ENCODE results near the gene JADE3.

Gene JADE3

DNA sequence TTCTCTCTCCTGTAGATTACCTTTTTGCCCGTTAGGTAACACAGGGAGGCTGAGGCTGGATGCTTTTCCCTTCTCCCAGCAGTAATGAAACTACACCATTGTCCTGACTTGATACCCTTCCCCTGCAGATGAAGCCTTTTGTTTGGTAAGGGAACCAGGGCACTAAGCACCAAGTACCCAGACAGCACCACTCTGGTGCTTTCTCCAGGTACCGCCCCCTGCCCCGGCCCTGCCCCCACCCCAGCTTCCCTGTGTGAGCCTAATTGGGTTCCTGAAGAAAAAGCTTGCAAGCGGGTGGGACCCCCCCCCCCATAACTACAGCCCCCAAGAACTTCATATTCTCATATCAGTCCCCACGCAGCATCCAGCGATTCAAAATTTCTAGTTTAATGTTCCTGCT is 79.8 kb downstream of the JADE3 start:
- DNase-seq (ENCODE audit: low read depth in 2 of 2, low spot score in 1 of 2): no peak

DNA sequence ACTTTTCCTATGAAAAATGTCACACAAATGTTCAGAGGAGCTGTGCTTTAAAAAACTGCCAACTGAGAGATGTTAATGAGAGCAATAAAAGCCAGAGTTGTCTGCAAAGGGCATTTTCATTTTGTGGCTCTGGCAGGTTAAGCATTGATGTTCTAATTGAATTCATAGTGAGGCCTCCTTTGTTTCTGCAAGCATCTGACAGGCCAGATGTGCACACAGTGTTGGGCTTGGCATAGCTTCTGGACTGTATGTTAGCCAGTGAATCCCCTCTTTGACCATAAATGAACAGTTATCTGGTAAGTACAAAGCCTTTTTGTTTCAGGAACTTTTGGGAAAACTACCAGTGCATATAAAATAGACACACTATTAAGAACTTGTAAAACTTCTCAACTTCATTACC is 81.9 kb downstream of the JADE3 start:
- no peak for DNase-seq (ENCODE audit: low read depth in 2 of 2, low spot score in 1 of 2)

DNA sequence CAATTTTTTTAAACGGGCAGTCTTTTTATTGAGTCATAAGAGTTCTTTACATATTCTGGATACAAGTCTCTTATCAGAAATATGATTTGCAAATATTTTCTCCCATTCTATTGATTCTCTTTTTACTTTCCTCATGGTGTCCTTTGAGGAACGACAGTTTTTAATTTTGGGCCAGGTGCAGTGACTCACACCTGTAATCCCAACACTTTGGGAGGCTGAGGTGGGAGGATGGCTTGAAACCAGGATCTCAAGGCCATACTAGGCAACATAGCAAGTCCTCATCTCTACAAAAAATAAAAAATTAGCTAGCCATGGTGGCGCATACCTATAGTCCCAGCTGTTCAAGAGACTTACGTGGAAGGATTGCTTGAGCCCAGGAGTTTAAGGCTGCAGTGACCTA is 99.9 kb downstream of the JADE3 start:
- no peak for DNase-seq (ENCODE audit: low read depth in 2 of 2, low spot score in 1 of 2)

DNA sequence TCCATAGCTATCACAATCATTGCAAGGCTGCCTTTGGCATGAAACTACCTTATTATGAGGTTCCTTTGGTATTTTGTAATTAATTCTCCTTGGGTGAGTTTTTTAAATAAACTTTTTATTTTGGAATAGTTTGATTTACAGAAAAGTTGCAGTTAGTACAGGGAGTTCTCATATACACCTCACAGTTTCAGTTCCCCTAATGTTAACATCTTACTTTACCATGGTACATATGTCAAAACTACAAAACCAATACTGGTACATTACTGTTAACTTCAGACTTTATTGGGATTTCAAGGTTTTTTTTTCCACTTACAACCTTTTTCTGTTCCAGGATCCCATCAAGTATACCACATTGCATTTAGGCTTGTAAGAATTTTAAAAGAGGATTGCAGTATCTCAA is 114.0 kb downstream of the JADE3 start:
- no peak for DNase-seq (ENCODE audit: low read depth in 2 of 2, low spot score in 1 of 2)

DNA sequence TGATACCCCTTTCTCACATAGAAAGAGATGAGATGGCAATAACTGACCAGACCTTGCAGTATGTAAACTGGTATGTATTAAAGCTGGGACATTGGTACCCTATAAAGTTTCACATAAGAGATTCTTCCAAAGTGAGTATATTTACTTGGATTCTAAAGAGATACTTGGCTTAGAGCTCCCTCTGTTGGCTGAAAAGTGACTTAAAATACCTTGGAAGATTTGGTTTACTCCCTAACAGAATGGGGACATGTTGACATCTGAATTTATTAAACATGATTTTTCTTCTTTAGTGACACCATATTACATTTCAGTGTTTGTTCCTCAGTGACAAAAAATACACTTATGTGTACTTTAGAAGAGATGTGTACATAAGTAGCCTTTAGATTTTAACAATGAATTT is 118.1 kb downstream of the JADE3 start:
- DNase-seq (ENCODE audit: low read depth in 2 of 2, low spot score in 1 of 2): no peak

DNA sequence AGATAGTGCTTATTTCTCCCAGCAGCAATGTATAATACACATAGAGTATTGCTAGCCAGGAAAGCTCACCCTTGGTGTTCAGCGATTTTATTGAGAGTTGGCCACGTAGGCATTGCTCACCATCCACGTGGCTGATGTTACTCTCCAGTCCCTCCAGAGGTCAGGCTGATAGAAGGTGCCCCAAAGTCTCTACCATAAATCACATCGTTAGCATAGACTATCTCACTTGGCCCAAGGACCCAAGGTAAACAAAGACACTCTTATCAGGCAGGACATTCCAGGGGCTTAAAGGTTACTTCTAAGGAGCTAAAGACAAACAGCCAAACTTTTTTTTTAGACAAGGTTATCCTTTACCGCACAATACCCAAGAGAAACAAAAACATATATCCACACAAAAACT is 135.8 kb downstream of the JADE3 start:
- DNase-seq (ENCODE audit: low read depth in 2 of 2, low spot score in 1 of 2): no peak

DNA sequence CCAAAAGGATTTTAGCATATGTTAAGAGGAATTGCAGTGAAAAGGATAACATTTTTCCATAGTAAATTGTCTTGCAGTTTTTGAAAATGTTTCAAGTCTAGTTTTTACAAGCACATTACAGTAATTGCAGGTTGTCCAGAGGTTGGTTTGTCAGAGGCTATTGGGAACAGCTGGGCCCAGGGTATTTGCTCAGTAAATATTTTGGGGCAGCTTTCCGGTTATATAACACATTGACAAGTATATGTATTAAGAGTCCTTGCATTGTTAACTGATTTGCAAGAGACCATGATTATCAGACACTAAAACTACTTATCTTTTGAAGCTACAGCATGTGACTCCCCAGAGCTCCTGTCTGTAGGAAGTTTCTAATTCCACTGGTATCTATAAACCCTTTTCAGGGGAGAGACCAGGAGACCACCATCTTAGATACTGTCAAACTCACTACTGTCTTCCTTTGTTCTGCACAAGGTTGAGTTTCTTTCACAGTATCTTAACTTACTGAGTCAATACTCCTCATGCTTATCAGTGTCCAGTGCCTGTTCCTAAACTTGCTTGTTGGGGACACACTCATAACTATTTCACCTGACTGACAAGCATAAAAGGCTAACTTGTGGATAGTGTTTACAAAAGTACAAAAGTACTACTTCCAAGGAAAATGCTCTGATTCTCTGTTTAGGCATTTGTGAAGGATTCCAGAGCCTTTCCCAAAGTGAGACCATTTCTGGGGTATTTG is 147.1 kb downstream of the JADE3 start:
- DNase-seq (ENCODE audit: low read depth in 2 of 2, low spot score in 1 of 2): no peak

DNA sequence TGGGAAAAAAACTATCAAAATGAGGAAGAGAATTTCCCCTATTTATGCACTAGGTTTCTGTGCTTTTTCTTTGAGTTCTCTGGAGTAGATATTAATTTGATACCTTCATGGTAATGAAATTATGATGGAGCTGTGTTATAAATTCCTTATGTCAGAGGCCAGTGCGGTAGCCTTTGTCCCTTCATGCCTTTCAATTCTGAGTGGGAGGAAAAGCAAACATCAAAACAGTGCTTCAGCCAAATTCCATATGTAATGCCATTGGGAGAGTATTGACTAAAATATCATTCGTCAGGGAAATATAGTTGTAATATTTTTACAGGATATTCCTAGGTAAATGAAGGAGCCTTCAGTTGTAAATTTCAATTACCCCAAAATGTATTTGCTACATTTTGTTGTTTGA is 148.5 kb downstream of the JADE3 start:
- DNase-seq (ENCODE audit: low read depth in 2 of 2, low spot score in 1 of 2): no peak

DNA sequence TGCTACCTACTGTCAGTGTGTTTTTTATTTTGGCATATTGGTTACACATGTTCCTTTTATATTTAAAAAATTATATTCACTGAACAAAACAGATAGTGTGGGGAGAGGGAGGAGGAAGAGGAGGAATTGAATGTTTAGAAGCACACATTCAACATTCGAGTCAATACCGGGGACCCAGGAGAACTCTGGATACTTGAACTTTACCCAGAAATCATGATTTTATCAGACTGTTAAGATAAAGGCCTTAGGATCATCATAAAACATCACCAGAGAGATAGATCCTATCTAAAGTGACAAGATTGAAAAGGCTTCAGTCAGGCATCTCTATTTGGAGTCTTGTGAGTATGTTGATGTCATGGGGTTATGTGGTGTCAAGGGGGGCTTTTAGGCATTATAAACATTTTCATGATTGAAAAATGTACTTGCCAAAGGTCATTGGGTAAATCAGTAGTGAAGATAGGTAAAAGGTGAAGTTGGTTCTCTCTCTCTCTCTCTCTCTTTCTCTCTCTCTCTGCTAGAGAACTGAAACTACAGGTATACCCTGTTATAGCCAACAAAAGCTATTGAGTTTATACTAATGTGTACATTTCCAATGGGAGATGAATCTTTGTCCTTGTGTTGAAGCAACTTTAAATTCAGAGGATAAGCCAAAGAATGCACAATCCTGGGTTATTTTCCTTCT is 149.2 kb downstream of the JADE3 start:
- no peak for DNase-seq (ENCODE audit: low read depth in 2 of 2, low spot score in 1 of 2)

DNA sequence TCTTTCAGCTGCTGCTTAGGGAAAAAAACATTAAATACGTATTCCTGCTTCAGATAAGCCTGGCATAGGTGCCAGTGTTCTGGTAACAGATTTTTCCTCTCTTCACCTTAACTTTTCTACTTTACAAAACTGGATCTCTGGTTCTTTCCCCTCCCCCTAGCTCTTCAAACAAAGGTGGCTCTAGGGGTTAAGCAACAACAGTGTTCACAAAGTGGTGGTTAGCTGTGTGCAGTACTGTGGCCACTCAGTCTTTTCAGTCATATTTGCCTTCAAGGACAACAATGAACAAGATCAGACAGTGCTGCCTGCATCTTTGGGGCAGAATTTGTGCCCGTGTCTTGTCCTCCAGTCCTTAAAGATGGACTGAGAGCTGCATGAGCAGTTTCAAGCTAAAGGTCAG is 151.0 kb downstream of the JADE3 start:
- no peak for DNase-seq (ENCODE audit: low read depth in 2 of 2, low spot score in 1 of 2)

DNA sequence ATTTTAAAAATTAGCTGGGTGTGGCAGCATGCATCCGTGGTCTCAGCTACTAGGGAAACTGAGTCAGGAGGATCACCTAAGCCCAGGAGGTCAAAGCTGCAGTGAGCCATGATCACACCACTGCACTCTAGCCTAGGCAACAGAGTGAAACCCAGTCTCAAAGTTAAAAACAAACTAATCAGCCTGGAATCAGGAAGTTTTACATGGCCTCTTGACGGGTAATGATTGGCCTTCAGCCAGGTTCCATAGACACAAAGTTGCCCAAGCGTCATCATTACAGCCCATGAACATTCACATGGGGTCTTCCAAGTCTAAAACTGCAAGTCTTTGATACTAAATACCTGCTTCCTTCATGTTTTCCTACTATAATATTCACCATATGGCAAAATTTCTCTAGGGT is 156.0 kb downstream of the JADE3 start:
- DNase-seq (ENCODE audit: low read depth in 2 of 2, low spot score in 1 of 2): no peak

DNA sequence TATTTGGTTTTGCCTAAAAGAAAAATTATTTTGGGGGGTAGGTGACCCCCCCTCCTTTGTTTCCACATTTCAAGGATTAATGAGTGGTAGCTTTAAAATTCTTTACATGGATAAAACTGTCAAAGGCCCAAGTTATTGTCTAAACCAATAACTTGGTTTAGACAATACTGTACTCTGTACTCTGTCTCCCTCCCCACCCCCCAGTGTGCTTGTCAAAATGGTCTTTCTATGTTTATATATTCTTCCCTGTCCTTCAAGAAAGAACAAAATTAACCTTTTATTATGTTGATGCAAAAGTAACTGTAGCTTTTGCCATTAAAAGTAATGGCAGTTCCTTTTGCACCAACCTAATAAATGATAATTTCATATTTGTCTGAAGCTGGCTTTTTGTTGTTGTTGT is 156.5 kb downstream of the JADE3 start:
- no peak for DNase-seq (ENCODE audit: low read depth in 2 of 2, low spot score in 1 of 2)

DNA sequence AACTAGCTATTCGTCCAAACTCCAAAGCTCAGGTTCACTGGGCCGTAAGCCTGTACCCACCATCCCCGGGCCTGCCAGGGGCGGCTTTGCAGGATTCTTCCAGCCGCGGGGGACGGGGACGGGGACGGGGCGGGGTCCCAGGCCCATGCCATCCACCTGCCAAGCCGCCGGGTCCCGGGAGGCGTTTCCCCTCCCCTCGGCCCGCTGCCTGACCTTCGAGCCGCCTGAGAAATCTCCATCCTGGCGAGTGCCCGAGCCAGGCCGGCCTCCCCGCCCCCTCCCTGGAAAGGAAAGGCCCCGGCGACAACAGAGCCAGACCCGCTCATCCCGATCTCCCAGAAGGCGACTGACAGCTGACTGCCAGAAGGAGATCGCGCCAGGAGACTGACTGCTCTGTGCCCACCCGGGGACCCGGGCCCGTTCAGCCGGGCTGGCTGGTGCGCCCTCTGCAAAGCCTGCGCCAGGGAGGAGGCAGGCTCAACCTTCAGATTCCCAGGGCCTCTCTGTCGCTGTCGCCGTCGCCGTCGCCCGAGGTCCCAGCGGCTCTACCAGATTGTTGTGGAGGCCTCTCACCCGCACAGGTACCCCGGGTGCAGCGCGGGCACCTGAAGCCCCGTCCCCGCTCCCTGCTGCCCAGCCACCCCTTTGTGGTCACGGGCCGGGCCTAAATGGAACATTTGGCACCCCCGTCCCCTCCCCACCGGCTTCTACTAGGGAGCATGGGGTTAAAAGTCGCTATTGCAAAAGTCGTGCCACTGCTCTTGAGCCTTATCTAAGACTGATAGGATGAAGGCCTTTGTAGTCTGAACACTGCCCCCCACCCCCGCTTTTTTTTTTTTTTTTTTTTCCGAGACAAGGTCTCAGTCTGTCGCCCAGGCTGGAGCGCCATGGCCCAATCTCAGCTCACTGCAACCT is 166.2 kb downstream of the JADE3 start, which contains the start of gene RGN:
Gene RGN (plus strand): TSS at position 315 of the 915 bp plus-strand sequence. CDS start 2,702 bp downstream, outside the sequence.
- no peak for DNase-seq (ENCODE audit: low read depth in 2 of 2, low spot score in 1 of 2)

DNA sequence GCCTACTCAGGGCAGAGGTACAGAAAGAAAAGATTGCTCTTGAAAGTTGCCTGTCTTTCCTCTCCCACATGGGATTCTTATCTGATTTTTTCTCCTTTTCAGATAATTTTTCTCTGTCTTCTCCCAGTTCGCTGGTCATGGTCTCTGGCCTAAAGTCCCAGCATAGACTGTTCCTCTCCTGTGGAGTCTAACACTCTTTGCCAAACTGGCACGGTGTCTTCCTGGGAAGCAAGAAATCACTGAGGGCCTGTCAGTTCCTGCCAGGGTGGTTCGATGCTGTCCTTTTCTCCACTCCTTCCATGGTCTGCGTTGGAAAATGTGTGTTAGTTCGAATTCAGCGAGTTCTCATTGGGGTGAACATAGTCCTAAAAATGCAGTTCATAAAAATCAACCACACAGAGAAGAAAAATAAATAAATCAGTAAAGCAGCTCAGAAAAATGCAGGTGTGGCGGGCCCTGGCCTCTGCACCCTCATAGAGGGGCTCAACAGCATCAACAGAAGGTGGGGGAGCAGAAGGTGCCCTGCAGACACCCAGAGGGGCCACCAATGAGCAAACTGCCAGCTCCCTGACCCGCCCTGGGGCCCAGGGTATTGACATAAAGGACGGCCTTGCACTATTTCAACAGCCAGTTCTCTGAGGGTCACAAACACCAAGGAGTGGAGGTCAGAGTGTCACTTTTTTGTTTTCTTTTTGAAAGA is 168.1 kb downstream of the JADE3 start:
- no peak for DNase-seq (ENCODE audit: low read depth in 2 of 2, low spot score in 1 of 2)

DNA sequence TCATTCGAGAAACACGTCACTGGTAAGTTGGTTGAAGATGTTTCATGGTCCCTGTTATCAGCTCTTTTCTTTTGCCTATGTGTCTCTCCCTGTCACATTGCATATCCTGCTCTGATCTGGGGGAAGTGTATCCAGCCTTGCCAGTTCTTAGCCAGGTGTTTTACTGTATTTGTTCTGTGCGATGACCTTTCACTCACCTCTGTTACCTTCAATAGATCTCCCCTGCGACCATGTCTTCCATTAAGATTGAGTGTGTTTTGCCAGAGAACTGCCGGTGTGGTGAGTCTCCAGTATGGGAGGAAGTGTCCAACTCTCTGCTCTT is 168.7 kb downstream of the JADE3 start:
- DNase-seq (ENCODE audit: low read depth in 2 of 2, low spot score in 1 of 2): no peak

DNA sequence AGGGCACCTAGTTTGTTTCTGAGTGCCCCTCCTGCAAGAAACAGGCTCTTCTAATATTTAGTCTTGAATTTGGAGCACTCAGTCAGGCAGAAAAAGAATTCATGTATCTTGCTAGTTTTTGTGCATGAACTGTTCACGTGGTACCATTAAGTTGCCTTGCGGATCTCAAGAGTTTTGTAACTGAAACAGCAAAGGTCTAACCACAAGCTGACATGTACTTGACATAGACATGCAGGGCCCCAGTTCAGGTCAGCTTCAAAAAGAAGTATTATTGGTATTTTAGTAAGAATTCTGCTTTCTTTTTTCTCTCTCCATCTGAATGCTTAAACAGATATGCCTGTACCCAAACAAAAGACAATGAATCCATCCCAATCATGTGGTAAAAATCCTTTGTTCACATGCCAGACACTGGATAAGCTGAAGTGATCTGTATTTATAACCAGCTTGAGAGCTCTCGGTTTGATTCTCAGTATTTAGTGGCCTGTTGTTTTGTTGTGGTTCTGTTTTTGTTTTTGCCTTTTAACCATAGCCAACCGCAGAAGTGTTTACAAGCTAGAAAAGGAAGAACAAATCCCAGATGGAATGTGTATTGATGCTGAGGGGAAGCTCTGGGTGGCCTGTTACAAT is 179.0 kb downstream of the JADE3 start:
- DNase-seq (ENCODE audit: low read depth in 2 of 2, low spot score in 1 of 2): no peak

DNA sequence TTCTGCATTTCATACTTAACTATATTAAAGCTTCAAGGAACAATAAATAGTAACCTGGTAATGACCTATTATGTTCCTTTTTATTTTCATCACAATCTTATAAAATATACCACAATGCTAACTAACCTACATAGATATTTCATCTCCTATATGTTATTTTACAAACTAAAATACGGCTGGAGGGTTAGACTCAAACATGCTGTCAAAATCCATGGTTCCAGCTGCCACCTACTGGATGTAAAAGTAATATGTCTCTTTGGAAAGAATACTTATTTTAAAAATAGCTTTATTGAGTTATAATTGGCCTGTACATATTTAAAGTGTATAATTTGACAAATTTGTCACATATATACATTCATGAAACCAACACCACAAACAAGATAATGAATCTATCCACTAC is 181.0 kb downstream of the JADE3 start:
- no peak for DNase-seq (ENCODE audit: low read depth in 2 of 2, low spot score in 1 of 2)

DNA sequence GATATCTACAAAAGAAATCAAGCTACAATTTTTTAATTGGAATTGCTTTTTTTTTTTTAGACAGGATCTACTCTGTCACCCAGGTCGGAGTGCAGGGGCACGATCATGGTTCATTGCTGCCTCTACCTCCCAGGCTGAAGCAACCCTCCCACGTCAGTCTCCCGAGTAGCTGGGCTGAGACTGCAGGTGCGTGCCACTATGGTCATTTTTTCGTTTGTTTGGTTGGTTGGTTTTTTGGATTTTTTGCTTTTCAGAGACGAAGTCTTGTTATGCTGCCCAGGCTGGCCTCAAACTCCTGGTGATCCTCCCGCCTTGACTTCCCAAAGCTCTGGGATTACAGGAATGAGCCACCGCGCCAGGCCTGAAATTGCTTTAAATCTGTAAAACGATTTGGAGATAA is 181.6 kb downstream of the JADE3 start:
- no peak for DNase-seq (ENCODE audit: low read depth in 2 of 2, low spot score in 1 of 2)

DNA sequence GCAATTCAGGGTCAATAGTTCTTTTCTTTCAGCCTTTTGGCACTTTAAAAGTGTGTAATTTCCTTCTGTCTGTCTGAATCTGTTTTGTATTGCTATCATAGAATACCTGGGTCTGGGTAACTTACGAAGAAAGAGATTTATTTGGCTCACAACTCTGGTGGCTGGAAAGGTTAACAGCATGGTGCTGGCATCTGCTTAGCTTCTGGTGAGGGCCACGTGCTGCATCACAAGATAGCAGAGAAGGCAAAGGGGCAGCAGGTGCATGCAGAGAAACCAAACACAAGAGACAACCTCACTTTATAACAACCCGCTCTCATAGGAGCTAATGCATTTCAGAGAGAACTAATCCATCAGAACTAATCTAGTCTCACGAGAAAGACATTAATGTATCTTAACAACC is 184.8 kb downstream of the JADE3 start:
- DNase-seq (ENCODE audit: low read depth in 2 of 2, low spot score in 1 of 2): no peak

DNA sequence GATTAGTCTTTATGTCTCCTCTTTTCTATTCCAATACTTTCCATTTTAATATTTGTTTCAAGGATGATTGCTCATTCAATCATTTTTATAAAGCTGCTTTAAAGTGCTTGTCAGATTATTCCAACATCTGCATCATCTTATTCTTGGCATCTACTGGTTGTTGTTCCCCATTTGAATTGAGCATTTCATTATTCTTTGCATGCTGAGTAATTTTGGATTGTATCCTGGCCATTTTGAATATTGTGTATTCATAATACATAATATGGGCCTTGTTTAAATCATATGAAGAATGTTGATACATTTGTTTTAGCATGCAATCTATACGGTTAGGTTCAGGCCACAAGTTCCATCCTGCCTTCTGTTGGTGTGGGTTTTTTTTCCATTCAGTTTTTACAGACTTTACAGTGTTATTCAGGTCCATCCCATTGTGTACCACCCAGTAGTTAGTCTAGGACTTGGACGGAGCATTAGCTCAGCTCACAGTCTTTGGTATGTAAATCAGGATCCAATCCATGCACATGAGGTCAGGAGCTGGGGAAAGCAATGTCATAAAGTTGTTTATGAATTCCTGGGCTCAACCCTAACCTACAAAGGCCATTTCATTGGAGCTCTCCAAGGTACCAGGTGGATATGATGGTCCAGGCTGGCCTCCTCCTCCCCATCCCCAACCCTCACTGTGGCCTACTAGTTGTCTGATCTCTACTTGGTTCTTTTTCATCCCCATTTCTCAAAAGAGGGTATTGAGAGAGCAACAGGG is 186.3 kb downstream of the JADE3 start:
- no peak for DNase-seq (ENCODE audit: low read depth in 2 of 2, low spot score in 1 of 2)
